Suprapubic skin (tissue), 4 donors: Measurements from ENCODE around the gene ZFYVE28. TPM values are rescaled to one million over a fixed set of nuclear protein-coding genes. Genes with fewer than 3 reads are reported as not detected.
A peak's percentile ranks its signal among the peaks of the same experiment; 100 is the strongest.

Experiments used
- DNase-seq, 2 donors: peaks; one replicate each; pipeline ENCODE4 v3.0.0-alpha.2; 2019; ENCODE audit warnings: low spot score in 2 of 2
- H3K27ac ChIP-seq: fragments of 200-600 bp; sonication (generic); one replicate; pipeline ENCODE4 v1.5.1; 2019
- H3K27me3 ChIP-seq: fragments of 200-600 bp; sonication (generic); one replicate; pipeline ENCODE4 v1.5.1; 2019
- H3K36me3 ChIP-seq: fragments of 200-600 bp; sonication (generic); one replicate; pipeline ENCODE4 v1.5.1; 2019
- H3K4me1 ChIP-seq: fragments of 200-600 bp; sonication (generic); one replicate; pipeline ENCODE4 v1.5.1; 2019
- H3K4me3 ChIP-seq: fragments of 200-600 bp; sonication (generic); one replicate; pipeline ENCODE4 v1.5.1; 2019; ENCODE audit warnings: mild to moderate bottlenecking
- H3K9me3 ChIP-seq: fragments of 200-600 bp; sonication (generic); one replicate; pipeline ENCODE4 v1.5.1; 2019
- EP300 ChIP-seq: sonication (generic); formaldehyde crosslinking; IDR thresholded peaks from one replicate; pipeline ENCODE4 v1.6.1; 2017; ENCODE audit warnings: antibody characterized with exemption
- POLR2A ChIP-seq, 2 donors: fragments of 450-650 bp; IDR thresholded peaks; one replicate each; pipeline ENCODE4 v1.6.1; 2017; ENCODE audit warnings: antibody characterized with exemption in 2 of 2, mild to moderate bottlenecking in 2 of 2, moderate library complexity in 2 of 2
- POLR2AphosphoS5 ChIP-seq, 3 donors: sonication (generic); formaldehyde crosslinking; IDR thresholded peaks; one replicate each; pipeline ENCODE4 v1.6.1; 2017; ENCODE audit warnings: antibody characterized with exemption in 3 of 3
- WGBS: methylation state at CpG from one replicate; pipeline ENCODE4 v1.1.5; 2018; 5-methylcytosine and 5-hydroxymethylcytosine counted together
- total RNA-seq, 4 donors: library from RNA; depleted of rRNA; stranded (reverse); fragments of >200 nt; gene quantifications; one replicate each; pipeline ENCODE4 v1.1.0, GENCODE V29; 2016
- TF ChIP-seq, protein P1 (sequence below), 2 donors: fragments of 200-600 bp in 1 of 2; fragments of 450-650 bp in 1 of 2; sonication (generic) in 1 of 2; IDR thresholded peaks; one replicate each; pipeline ENCODE4 v1.5.1; 2016 to 2019; ENCODE audit warnings: antibody characterized with exemption in 2 of 2, mild to moderate bottlenecking in 1 of 2, moderate library complexity in 1 of 2

The ZFYVE28 gene
- total RNA-seq, 4 donors from 2014 or later, result 7.6 to 21.3 (median 9.9) TPM

DNA sequence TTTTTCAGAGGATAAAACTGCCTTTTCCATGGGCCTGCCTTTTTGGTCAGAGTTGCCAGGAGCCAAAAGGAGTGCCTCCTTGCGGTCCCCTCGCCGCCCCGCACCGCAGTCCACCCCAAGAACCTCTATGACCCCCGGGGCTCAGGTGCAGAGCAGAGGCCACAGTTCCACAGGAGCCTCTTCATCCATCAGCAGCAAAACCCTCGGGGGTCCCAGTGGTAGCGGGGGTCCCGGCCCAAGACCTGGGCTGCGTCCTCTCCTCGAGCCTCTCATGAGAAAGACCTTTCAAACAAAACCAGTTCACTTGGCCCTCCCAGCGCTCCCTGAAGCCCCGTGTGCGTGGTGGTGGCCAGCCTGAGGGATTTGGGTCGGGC lies 16.8 kb downstream of the ZFYVE28 start:
- Histone ChIP-seq H3K4me1 (peaks cover 20% of the 10 kb centered on the region), H3K4me3 (peak overlapping the region; percentile 37), H3K36me3 (no peaks in the 10 kb centered on the region), H3K27ac (no peak overlapping the region), H3K27me3 (no peaks in the 10 kb centered on the region), H3K9me3 (no peaks in the 10 kb centered on the region)
- TF ChIP-seq, protein P1, sequence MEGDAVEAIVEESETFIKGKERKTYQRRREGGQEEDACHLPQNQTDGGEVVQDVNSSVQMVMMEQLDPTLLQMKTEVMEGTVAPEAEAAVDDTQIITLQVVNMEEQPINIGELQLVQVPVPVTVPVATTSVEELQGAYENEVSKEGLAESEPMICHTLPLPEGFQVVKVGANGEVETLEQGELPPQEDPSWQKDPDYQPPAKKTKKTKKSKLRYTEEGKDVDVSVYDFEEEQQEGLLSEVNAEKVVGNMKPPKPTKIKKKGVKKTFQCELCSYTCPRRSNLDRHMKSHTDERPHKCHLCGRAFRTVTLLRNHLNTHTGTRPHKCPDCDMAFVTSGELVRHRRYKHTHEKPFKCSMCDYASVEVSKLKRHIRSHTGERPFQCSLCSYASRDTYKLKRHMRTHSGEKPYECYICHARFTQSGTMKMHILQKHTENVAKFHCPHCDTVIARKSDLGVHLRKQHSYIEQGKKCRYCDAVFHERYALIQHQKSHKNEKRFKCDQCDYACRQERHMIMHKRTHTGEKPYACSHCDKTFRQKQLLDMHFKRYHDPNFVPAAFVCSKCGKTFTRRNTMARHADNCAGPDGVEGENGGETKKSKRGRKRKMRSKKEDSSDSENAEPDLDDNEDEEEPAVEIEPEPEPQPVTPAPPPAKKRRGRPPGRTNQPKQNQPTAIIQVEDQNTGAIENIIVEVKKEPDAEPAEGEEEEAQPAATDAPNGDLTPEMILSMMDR (IDR thresholded peaks at IDR 0.05), result no peak
- no peak for TF ChIP-seq EP300
- TF ChIP-seq POLR2AphosphoS5 (IDR thresholded peaks at IDR 0.05), result no peak
- no peak for TF ChIP-seq POLR2A (IDR thresholded peaks at IDR 0.05)
- WGBS, result 53% methylated on average over 9 of the region's 15 CpGs
- DNase-seq, result no peak

GRCh38 chr4:2400841-2401609 lies 17.4 kb downstream of the ZFYVE28 start:
- H3K9me3 ChIP-seq, result no peaks in the 10 kb centered on the region
- H3K36me3 ChIP-seq, result no peaks in the 10 kb centered on the region
- H3K4me3 ChIP-seq, result no peak overlapping the region
- TF ChIP-seq, protein P1 (IDR thresholded peaks at IDR 0.05), result no peak
- no peak for TF ChIP-seq POLR2A (IDR thresholded peaks at IDR 0.05)
- TF ChIP-seq EP300, result no peak
- TF ChIP-seq POLR2AphosphoS5 (IDR thresholded peaks at IDR 0.05), result no peak
- no peaks in the 10 kb centered on the region for H3K27me3 ChIP-seq
- no peak for DNase-seq
- 89% methylated on average over 5 of the region's 15 CpGs for WGBS
- H3K4me1 ChIP-seq, result peaks cover 20% of the 10 kb centered on the region
- no peak overlapping the region for H3K27ac ChIP-seq

GRCh38 chr4:2399631-2400190 lies 18.7 kb downstream of the ZFYVE28 start:
- TF ChIP-seq POLR2AphosphoS5 (IDR thresholded peaks at IDR 0.05) (no peak), POLR2A (IDR thresholded peaks at IDR 0.05) (no peak), EP300 (no peak)
- TF ChIP-seq, protein P1 (IDR thresholded peaks at IDR 0.05), result no peak
- Histone ChIP-seq H3K4me1 (peaks cover 20% of the 10 kb centered on the region), H3K9me3 (no peaks in the 10 kb centered on the region), H3K36me3 (no peaks in the 10 kb centered on the region), H3K27ac (no peak overlapping the region), H3K4me3 (no peak overlapping the region), H3K27me3 (no peaks in the 10 kb centered on the region)
- WGBS, result 91% methylated on average over 16 of the region's 28 CpGs
- DNase-seq, result no peak

DNA sequence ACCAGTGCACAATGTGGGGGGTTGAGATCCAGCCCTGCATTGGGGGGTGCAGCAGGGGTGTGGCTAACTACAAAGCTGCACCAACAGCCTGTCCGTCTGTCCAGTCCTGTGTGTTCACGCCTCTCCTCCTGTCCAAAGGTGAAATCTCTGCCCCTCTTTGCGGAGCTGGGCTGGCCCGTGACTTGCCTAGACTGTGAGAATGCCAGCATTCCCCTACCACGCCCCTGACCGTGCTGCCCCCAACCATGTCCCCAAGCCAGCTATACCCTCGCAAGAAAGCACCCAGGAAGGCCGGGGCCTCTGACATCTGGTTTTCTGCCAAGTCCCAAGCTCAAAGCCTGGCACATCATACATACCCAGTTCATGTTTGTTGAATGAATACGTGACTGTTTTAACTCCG lies 19.2 kb downstream of the ZFYVE28 start:
- DNase-seq, result no peak
- TF ChIP-seq POLR2AphosphoS5 (IDR thresholded peaks at IDR 0.05) (no peak), POLR2A (IDR thresholded peaks at IDR 0.05) (no peak), EP300 (no peak)
- TF ChIP-seq, protein P1 (IDR thresholded peaks at IDR 0.05), result no peak
- Histone ChIP-seq H3K4me3 (no peak overlapping the region), H3K4me1 (peaks cover 20% of the 10 kb centered on the region), H3K9me3 (no peaks in the 10 kb centered on the region), H3K27ac (no peak overlapping the region), H3K27me3 (no peaks in the 10 kb centered on the region), H3K36me3 (no peaks in the 10 kb centered on the region)
- 89% methylated on average over 10 of the region's 10 CpGs for WGBS

DNA sequence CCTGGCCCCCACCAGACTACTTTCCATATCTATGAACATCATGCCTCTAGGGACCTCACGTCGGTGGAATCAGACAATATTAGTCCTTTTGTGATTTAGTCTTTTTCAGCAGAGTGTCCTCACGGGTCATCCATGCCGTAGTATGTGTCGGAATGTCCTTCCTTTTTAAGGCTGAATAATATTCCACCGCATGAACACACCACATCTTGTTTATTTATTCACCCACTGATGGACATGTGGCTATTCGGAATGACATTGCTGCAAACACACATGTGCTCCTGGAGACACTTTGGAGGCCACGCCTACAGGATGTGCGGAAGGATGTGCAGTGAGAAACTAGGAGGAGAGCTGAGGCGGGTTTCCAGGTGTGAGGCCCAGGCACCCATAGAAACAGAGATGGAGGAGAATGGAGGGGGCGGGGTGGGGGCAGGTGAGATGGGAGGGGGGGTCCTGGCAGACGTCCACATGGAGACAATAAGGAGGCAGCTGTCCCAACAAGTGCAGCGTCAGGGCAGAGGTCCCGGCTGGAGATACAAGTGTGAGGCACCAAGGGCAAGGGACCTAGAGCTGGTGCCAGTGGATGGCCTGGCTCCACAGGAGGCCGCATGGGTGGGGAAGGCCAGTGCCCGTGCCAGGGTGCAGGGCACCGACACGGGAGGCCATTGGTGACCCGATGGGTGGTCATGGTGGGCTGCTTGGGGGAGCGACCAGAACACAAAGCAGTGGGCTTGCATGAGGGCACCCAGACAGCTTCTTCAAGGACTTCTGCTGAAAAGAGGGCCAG lies 20.7 kb downstream of the ZFYVE28 start:
- peaks cover 16% of the 10 kb centered on the region for H3K4me1 ChIP-seq
- no peak for DNase-seq
- TF ChIP-seq, protein P1 (IDR thresholded peaks at IDR 0.05), result no peak
- TF ChIP-seq EP300 (no peak), POLR2A (IDR thresholded peaks at IDR 0.05) (no peak), POLR2AphosphoS5 (IDR thresholded peaks at IDR 0.05) (no peak)
- H3K36me3 ChIP-seq, result no peaks in the 10 kb centered on the region
- H3K27ac ChIP-seq, result no peak overlapping the region
- no peaks in the 10 kb centered on the region for H3K27me3 ChIP-seq
- 74% methylated on average over 16 of the region's 20 CpGs for WGBS
- no peak overlapping the region for H3K4me3 ChIP-seq
- no peaks in the 10 kb centered on the region for H3K9me3 ChIP-seq
